K562 (cell line): Measurements from ENCODE around the gene BRPF1. TPM values are rescaled to one million over a fixed set of nuclear protein-coding genes. Genes with fewer than 3 reads are reported as not detected.

ENCODE experiments used
- ATF2 ChIP-seq: sonication (generic); formaldehyde crosslinking; IDR thresholded peaks from 2 replicates; pipeline ENCODE4 v1.8.1; 2022; ENCODE audit warnings: missing genetic modification reagents
- CUX1 ChIP-seq: fragments of 200-800 bp; sonication (Bioruptor generic); IDR thresholded peaks from 2 replicates; pipeline ENCODE4 v1.6.1; 2016; ENCODE audit warnings: missing genetic modification characterization, missing compliant biosample characterization
- MECOM ChIP-seq: fragments of 250-450 bp; sonication (Bioruptor Pico); IDR thresholded peaks from 2 replicates; pipeline ENCODE4 v1.8.0; 2022; ENCODE audit warnings: inconsistent platforms
- NFIC ChIP-seq: fragments of 450-650 bp; IDR thresholded peaks from 2 replicates; pipeline ENCODE4 v1.6.1; 2017; ENCODE audit warnings: mild to moderate bottlenecking, inconsistent platforms
- SMARCE1 ChIP-seq: fragments of 450-650 bp; IDR thresholded peaks from 2 replicates; pipeline ENCODE4 v1.7.1; 2016; ENCODE audit warnings: mild to moderate bottlenecking
- TFAP4 ChIP-seq: sonication (generic); formaldehyde crosslinking; IDR thresholded peaks from 2 replicates; pipeline ENCODE4 v1.8.0; 2022; ENCODE audit warnings: missing genetic modification reagents, mild to moderate bottlenecking, moderate library complexity, borderline replicate concordance
- TSC22D4 ChIP-seq: fragments of 450-650 bp; IDR thresholded peaks from 2 replicates; pipeline ENCODE4 v1.6.1; 2016; ENCODE audit warnings: missing genetic modification characterization, missing biosample characterization, control low read depth
- ZNF140 ChIP-seq: fragments of 250-450 bp; sonication (Bioruptor Pico); IDR thresholded peaks from 2 replicates; pipeline ENCODE4 v1.8.0; 2021; ENCODE audit warnings: moderate library complexity, mild to moderate bottlenecking, inconsistent platforms
- ZNF707 ChIP-seq: fragments of 250-450 bp; sonication (Bioruptor Pico); conservative IDR thresholded peaks from 2 replicates; pipeline ENCODE4 v1.8.0; 2022; ENCODE audit warnings: inconsistent platforms, mild to moderate bottlenecking, moderate library complexity
- polyA plus RNA-seq, 8 experiments: library from polyadenylated mRNA; depleted of rRNA in 4 of 8; stranded (reverse) in 5 of 8; unstranded in 3 of 8; fragments of >200 nt; fragmentation: Nextera tagmentation in 2 of 8; fragmentation: Illumina TruSeq in 1 of 8; extraction: Ambion mirVana in 2 of 8; extraction: Trizol in 1 of 8; gene quantifications; 2 replicates each; pipeline versions ENCODE4 v1.2.1 to v1.2.3, GENCODE V29; 2011 to 2014; ENCODE audit warnings: inconsistent platforms in 1 of 8, missing spikeins in 1 of 8
- total RNA-seq, 7 experiments: library from RNA; depleted of rRNA in 6 of 7; stranded (reverse); fragments of >200 nt in 6 of 7; fragmentation: Illumina TruSeq in 2 of 7; extraction: Trizol in 2 of 7; gene quantifications; 2 replicates each; pipeline versions ENCODE4 v1.2.1 to v1.2.3, GENCODE V29; 2011 to 2021; ENCODE audit warnings: low replicate concordance in 1 of 7

Gene BRPF1
- total and polyA plus RNA-seq, 9 of the 15 experiments (the other 6 are each of a cell fraction or from before 2014, with no cell fraction given): 1.1 to 40.2 (median 23.5) TPM

GRCh38 chr3:9769426-9770275 is 38.1 kb downstream of the BRPF1 start, which contains the start of gene CAMK1 (continued):
- no peak for TF ChIP-seq ATF2 (CRISPR knock-in tag)
- no peak for TF ChIP-seq NFIC
- no peak for TF ChIP-seq SMARCE1
- TF ChIP-seq CUX1: no peak
- no peak for TF ChIP-seq ZNF140 (CRISPR knock-in tag)
- no peak for TF ChIP-seq TSC22D4 (tag)
- TF ChIP-seq MECOM (CRISPR knock-in tag): no peak
- no peak for TF ChIP-seq ZNF707 (CRISPR knock-in tag)
- TF ChIP-seq TFAP4 (CRISPR knock-in tag): peak; percentile 29; the same call in 1 of the 2 replicates
